ENCODE data around the gene RRAS.

The RRAS gene

GRCh38 chr19:49666120-49666444, 26.1 kb upstream of the RRAS start:
- TF ChIP-seq CTCF (IDR thresholded peaks at IDR 0.05; ENCODE audit: low read depth, low read length, missing control alignments): no peak
- H3K4me3 ChIP-seq (ENCODE audit: low read depth, low read length): peak overlapping the region; percentile 73
- DNase-seq (ENCODE audit: low read depth): no peak
- in situ Hi-C loops (cut with HindIII; ENCODE audit: low sequenced_read_pairs): no loop called here

GRCh38 chr19:49665351-49666119, 25.6 kb upstream of the RRAS start, which contains the start of the genes BCL2L12 and IRF3:
Gene BCL2L12 (plus strand): TSS chr19:49665933. CDS start chr19:49666693, 760 bp downstream.
Gene IRF3 (minus strand): TSS chr19:49665857. CDS start chr19:49664838, 1,019 bp downstream.
- no peak for TF ChIP-seq CTCF (IDR thresholded peaks at IDR 0.05; ENCODE audit: low read depth, low read length, missing control alignments)
- DNase-seq (ENCODE audit: low read depth): peak; percentile 90
- in situ Hi-C loops (cut with HindIII; ENCODE audit: low sequenced_read_pairs): no loop called here
- peak within 1 kb of the TSS; percentile 73 for H3K4me3 ChIP-seq (ENCODE audit: low read depth, low read length)

GRCh38 chr19:49665036-49665350, 25.1 kb upstream of the RRAS start:
- peak overlapping the region; percentile 73 for H3K4me3 ChIP-seq (ENCODE audit: low read depth, low read length)
- no peak for DNase-seq (ENCODE audit: low read depth)
- in situ Hi-C loops (cut with HindIII; ENCODE audit: low sequenced_read_pairs): no loop called here
- no peak for TF ChIP-seq CTCF (IDR thresholded peaks at IDR 0.05; ENCODE audit: low read depth, low read length, missing control alignments)

- no peak for DNase-seq (ENCODE audit: low read depth)
- TF ChIP-seq CTCF (IDR thresholded peaks at IDR 0.05; ENCODE audit: low read depth, low read length, missing control alignments): peak; percentile 10
Observed at GRCh38 chr19:49664171-49665035, 24.5 kb upstream of the RRAS start.

GRCh38 chr19:49663224-49663623, 23.3 kb upstream of the RRAS start:
- in situ Hi-C loops (cut with HindIII; ENCODE audit: low sequenced_read_pairs): no loop called here
- H3K4me3 ChIP-seq (ENCODE audit: low read depth, low read length): no peak overlapping the region
- DNase-seq (ENCODE audit: low read depth): no peak
- TF ChIP-seq CTCF (IDR thresholded peaks at IDR 0.05; ENCODE audit: low read depth, low read length, missing control alignments): no peak

More at GRCh38 chr19:49664171-49665035, 24.5 kb upstream of the RRAS start:
- H3K4me3 ChIP-seq (ENCODE audit: low read depth, low read length): peak overlapping the region; percentile 73
- in situ Hi-C loops (cut with HindIII; ENCODE audit: low sequenced_read_pairs): no loop called here

GRCh38 chr19:49662011-49662410, 22.1 kb upstream of the RRAS start:
- no peak for TF ChIP-seq CTCF (IDR thresholded peaks at IDR 0.05; ENCODE audit: low read depth, low read length, missing control alignments)
- DNase-seq (ENCODE audit: low read depth): no peak
- H3K4me3 ChIP-seq (ENCODE audit: low read depth, low read length): no peak overlapping the region
- in situ Hi-C loops (cut with HindIII; ENCODE audit: low sequenced_read_pairs): no loop called here
